GM23338 (cell line): ENCODE data around the gene WDR93. TPM values are rescaled to one million over a fixed set of nuclear protein-coding genes. Genes with fewer than 3 reads are reported as not detected.

Experiments
- ATAC-seq: fragments of 200-7000 bp; cut with Tn5 transposase; 3 replicates; pipeline ENCODE4 v1.9.1; 2020
- DNase-seq: peaks from one replicate; pipeline ENCODE4 v3.0.0-alpha.2; 2015; ENCODE audit warnings: low spot score
- H2AFZ ChIP-seq: fragments of 200-600 bp; sonication (generic); 2 replicates; pipeline ENCODE4 v1.8.0; 2016; ENCODE audit warnings: antibody characterized with exemption, mild to moderate bottlenecking, moderate library complexity
- H3F3A ChIP-seq: fragments of 200-600 bp; sonication (generic); replicated peaks from 2 replicates; pipeline ENCODE4 v1.8.0; 2017; ENCODE audit warnings: antibody characterized with exemption, mixed run types, low read depth
- H3K27ac ChIP-seq: fragments of 200-600 bp; sonication (generic); 2 replicates; pipeline ENCODE4 v1.6.1; 2016; ENCODE audit warnings: low read depth
- H3K27me3 ChIP-seq: fragments of 200-600 bp; sonication (generic); 2 replicates; pipeline ENCODE4 v1.8.0; 2016; ENCODE audit warnings: mild to moderate bottlenecking, mixed run types, moderate library complexity; ENCODE audit not compliant: insufficient read depth
- H3K36me3 ChIP-seq: fragments of 200-600 bp; sonication (generic); 2 replicates; pipeline ENCODE4 v1.8.0; 2016; ENCODE audit warnings: mild to moderate bottlenecking; ENCODE audit not compliant: insufficient read depth
- H3K4me1 ChIP-seq: fragments of 200-600 bp; sonication (generic); 2 replicates; pipeline ENCODE4 v1.8.0; 2016; ENCODE audit warnings: mild to moderate bottlenecking, moderate library complexity; ENCODE audit not compliant: insufficient read depth
- H3K4me2 ChIP-seq: fragments of 200-600 bp; sonication (generic); 2 replicates; pipeline ENCODE4 v1.7.1; 2017; ENCODE audit warnings: mixed run types
- H3K4me3 ChIP-seq: fragments of 200-600 bp; sonication (generic); 2 replicates; pipeline ENCODE4 v1.6.1; 2016; ENCODE audit warnings: mixed run types
- H3K79me2 ChIP-seq: fragments of 200-600 bp; sonication (generic); replicated peaks from 2 replicates; pipeline ENCODE4 v1.8.0; 2017; ENCODE audit warnings: mild to moderate bottlenecking; ENCODE audit not compliant: insufficient read depth
- H3K9me2 ChIP-seq: fragments of 200-600 bp; sonication (generic); 2 replicates; pipeline ENCODE4 v1.8.0; 2017; ENCODE audit not compliant: insufficient read depth
- H4K20me1 ChIP-seq: fragments of 200-600 bp; sonication (generic); replicated peaks from 2 replicates; pipeline ENCODE4 v1.8.0; 2017; ENCODE audit warnings: mild to moderate bottlenecking; ENCODE audit not compliant: insufficient read depth
- H3K27ac Mint-ChIP-seq: 2 replicates; pipeline ENCODE4 v1.8.0; 2020; ENCODE audit warnings: inconsistent platforms, mild to moderate bottlenecking, moderate library complexity, mixed read lengths
- H3K27me3 Mint-ChIP-seq: 3 replicates; pipeline ENCODE4 v1.8.0; 2022; ENCODE audit warnings: low read depth, mild to moderate bottlenecking, moderate library complexity, mixed read lengths, inconsistent platforms; ENCODE audit not compliant: insufficient read depth, poor library complexity
- H3K36me3 Mint-ChIP-seq: 3 replicates; pipeline ENCODE4 v1.8.0; 2021; ENCODE audit warnings: low read depth, mild to moderate bottlenecking, inconsistent platforms, moderate library complexity, mixed read lengths
- H3K4me1 Mint-ChIP-seq: 3 replicates; pipeline ENCODE4 v1.8.0; 2020; ENCODE audit warnings: mild to moderate bottlenecking, inconsistent platforms, mixed read lengths
- H3K4me3 Mint-ChIP-seq: 3 replicates; pipeline ENCODE4 v1.8.0; 2021; ENCODE audit warnings: moderate library complexity, mild to moderate bottlenecking, inconsistent platforms, mixed read lengths
- H3K9me3 Mint-ChIP-seq: 3 replicates; pipeline ENCODE4 v1.8.0; 2020; ENCODE audit warnings: moderate library complexity, mild to moderate bottlenecking, inconsistent platforms, mixed read lengths
- CREB1 ChIP-seq: fragments of 250-450 bp; sonication (Bioruptor Pico); IDR thresholded peaks from 2 replicates; pipeline ENCODE4 v1.5.0; 2020; ENCODE audit warnings: low read depth, mild to moderate bottlenecking, moderate library complexity
- EZH2 ChIP-seq: fragments of 200-600 bp; sonication (generic); IDR thresholded peaks from one replicate; pipeline ENCODE4 v1.8.0; 2017; ENCODE audit warnings: antibody characterized with exemption, mild to moderate bottlenecking, low read depth; ENCODE audit not compliant: unreplicated experiment
- EZH2phosphoT487 ChIP-seq: fragments of 200-600 bp; sonication (generic); IDR thresholded peaks from one replicate; pipeline ENCODE4 v1.8.1; 2018; ENCODE audit warnings: antibody characterized with exemption; ENCODE audit not compliant: unreplicated experiment
- JUNB ChIP-seq: IDR thresholded peaks from one replicate; pipeline ENCODE4 v1.6.1; 2016; ENCODE audit warnings: antibody characterized with exemption; ENCODE audit not compliant: unreplicated experiment
- NANOG ChIP-seq: IDR thresholded peaks from 2 replicates; pipeline ENCODE4 v1.6.1; 2016; ENCODE audit warnings: antibody characterized with exemption, borderline replicate concordance
- POLR2AphosphoS5 ChIP-seq: IDR thresholded peaks from 2 replicates; pipeline ENCODE4 v1.6.1; 2016; ENCODE audit warnings: antibody characterized with exemption, low read depth
- STAT1 ChIP-seq: IDR thresholded peaks from one replicate; pipeline ENCODE4 v1.6.1; 2016; ENCODE audit warnings: antibody characterized with exemption; ENCODE audit not compliant: unreplicated experiment
- ZNF114 ChIP-seq: fragments of 250-450 bp; sonication (Bioruptor Pico); IDR thresholded peaks from 2 replicates; pipeline ENCODE4 v1.5.0; 2020; ENCODE audit warnings: mild to moderate bottlenecking, moderate library complexity
- ZNF331 ChIP-seq: fragments of 250-450 bp; sonication (Bioruptor Pico); IDR thresholded peaks from 2 replicates; pipeline ENCODE4 v1.5.0; 2020; ENCODE audit warnings: low read depth, mild to moderate bottlenecking, moderate library complexity
- polyA plus RNA-seq: library from polyadenylated mRNA; unstranded; fragments of >200 nt; fragmentation: Nextera tagmentation; extraction: Ambion mirVana; gene quantifications from 2 replicates; pipeline ENCODE4 v1.2.1, GENCODE V29; 2016
- total RNA-seq: library from RNA; depleted of rRNA; stranded (reverse); fragments of >200 nt; shearing (Covaris generic); gene quantifications from 2 replicates; pipeline ENCODE4 v1.2.3, GENCODE V29; 2014
- TF ChIP-seq, protein P1 (sequence below), 2 experiments: fragments of 200-600 bp in 1 of 2; sonication (generic) in 1 of 2; conservative IDR thresholded peaks; 2 replicates each; pipeline versions ENCODE4 v1.5.1 to v1.6.1; 2016 to 2017; ENCODE audit warnings: antibody characterized with exemption in 2 of 2, low read depth in 2 of 2, mild to moderate bottlenecking in 2 of 2, moderate library complexity in 1 of 2
- TF ChIP-seq, protein P2 (sequence below): IDR thresholded peaks from 2 replicates; pipeline ENCODE4 v1.6.1; 2016; ENCODE audit warnings: antibody characterized with exemption
- TF ChIP-seq, protein P3 (sequence below): IDR thresholded peaks from one replicate; pipeline ENCODE4 v1.6.1; 2018; ENCODE audit warnings: antibody characterized with exemption; ENCODE audit not compliant: unreplicated experiment
- TF ChIP-seq, protein P4 (sequence below): fragments of 250-450 bp; sonication (Bioruptor Pico); IDR thresholded peaks from 2 replicates; pipeline ENCODE4 v1.5.0; 2020; ENCODE audit warnings: mild to moderate bottlenecking, moderate library complexity

WDR93 gene
- total and polyA plus RNA-seq, 2 experiments from 2014 or later, result 0.14 TPM; not detected in 1

DNA sequence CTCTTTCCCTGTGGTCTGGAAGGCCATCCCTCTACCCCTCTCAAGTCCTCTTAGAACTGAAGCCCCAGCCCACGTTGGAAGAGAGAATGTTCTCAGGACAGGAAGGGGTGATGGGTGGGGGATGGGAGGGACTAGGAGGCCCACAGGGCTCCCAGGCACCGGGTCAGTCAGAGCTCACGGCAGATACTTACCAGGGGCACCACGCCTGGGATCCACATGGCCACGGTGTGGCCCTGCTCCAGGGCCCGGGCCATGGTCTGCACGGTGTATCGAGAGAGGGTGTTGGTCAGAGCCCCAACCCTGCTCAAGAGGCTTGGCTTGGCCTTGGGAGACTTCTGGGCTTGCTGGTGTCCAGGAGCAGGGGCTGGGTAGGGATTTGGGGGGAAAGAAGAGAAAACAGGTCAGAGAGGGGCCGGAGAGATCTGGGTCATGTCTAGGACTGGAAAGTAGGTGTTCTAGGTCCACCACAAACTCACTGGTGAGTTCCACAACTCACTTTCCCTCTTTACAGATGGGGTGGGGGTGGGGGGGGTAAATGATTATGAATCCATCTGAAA lies 21.2 kb upstream of the WDR93 start:
- Mint-ChIP-seq H3K4me1 (peaks cover 20% of the 10 kb centered on the region), H3K4me3 (no peak overlapping the region), H3K27ac (no peak overlapping the region), H3K27me3 (peaks cover 17% of the 10 kb centered on the region), H3K36me3 (no peaks in the 10 kb centered on the region), H3K9me3 (no peaks in the 10 kb centered on the region)
- Histone ChIP-seq H3K27me3 (peaks cover 17% of the 10 kb centered on the region), H3K9me2 (no peaks in the 10 kb centered on the region), H4K20me1 (no peaks in the 10 kb centered on the region), H2AFZ (no peak overlapping the region), H3F3A (no peaks in the 10 kb centered on the region), H3K27ac (no peak overlapping the region), H3K36me3 (no peaks in the 10 kb centered on the region), H3K4me1 (peaks cover 16% of the 10 kb centered on the region), H3K4me3 (no peak overlapping the region), H3K79me2 (no peaks in the 10 kb centered on the region), H3K4me2 (no peak overlapping the region)
- TF ChIP-seq, protein P1, sequence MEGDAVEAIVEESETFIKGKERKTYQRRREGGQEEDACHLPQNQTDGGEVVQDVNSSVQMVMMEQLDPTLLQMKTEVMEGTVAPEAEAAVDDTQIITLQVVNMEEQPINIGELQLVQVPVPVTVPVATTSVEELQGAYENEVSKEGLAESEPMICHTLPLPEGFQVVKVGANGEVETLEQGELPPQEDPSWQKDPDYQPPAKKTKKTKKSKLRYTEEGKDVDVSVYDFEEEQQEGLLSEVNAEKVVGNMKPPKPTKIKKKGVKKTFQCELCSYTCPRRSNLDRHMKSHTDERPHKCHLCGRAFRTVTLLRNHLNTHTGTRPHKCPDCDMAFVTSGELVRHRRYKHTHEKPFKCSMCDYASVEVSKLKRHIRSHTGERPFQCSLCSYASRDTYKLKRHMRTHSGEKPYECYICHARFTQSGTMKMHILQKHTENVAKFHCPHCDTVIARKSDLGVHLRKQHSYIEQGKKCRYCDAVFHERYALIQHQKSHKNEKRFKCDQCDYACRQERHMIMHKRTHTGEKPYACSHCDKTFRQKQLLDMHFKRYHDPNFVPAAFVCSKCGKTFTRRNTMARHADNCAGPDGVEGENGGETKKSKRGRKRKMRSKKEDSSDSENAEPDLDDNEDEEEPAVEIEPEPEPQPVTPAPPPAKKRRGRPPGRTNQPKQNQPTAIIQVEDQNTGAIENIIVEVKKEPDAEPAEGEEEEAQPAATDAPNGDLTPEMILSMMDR (conservative IDR thresholded peaks at IDR 0.05; ENCODE audit: low read depth in 2 of 2), result no peak
- TF ChIP-seq NANOG (no peak), EZH2phosphoT487 (no peak), POLR2AphosphoS5 (no peak), JUNB (no peak), ZNF114 (CRISPR knock-in tag) (no peak), CREB1 (CRISPR knock-in tag) (no peak), EZH2 (no peak), STAT1 (no peak), ZNF331 (CRISPR knock-in tag) (no peak)
- TF ChIP-seq, protein P2, sequence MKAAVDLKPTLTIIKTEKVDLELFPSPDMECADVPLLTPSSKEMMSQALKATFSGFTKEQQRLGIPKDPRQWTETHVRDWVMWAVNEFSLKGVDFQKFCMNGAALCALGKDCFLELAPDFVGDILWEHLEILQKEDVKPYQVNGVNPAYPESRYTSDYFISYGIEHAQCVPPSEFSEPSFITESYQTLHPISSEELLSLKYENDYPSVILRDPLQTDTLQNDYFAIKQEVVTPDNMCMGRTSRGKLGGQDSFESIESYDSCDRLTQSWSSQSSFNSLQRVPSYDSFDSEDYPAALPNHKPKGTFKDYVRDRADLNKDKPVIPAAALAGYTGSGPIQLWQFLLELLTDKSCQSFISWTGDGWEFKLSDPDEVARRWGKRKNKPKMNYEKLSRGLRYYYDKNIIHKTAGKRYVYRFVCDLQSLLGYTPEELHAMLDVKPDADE, result no peak
- TF ChIP-seq, protein P3, sequence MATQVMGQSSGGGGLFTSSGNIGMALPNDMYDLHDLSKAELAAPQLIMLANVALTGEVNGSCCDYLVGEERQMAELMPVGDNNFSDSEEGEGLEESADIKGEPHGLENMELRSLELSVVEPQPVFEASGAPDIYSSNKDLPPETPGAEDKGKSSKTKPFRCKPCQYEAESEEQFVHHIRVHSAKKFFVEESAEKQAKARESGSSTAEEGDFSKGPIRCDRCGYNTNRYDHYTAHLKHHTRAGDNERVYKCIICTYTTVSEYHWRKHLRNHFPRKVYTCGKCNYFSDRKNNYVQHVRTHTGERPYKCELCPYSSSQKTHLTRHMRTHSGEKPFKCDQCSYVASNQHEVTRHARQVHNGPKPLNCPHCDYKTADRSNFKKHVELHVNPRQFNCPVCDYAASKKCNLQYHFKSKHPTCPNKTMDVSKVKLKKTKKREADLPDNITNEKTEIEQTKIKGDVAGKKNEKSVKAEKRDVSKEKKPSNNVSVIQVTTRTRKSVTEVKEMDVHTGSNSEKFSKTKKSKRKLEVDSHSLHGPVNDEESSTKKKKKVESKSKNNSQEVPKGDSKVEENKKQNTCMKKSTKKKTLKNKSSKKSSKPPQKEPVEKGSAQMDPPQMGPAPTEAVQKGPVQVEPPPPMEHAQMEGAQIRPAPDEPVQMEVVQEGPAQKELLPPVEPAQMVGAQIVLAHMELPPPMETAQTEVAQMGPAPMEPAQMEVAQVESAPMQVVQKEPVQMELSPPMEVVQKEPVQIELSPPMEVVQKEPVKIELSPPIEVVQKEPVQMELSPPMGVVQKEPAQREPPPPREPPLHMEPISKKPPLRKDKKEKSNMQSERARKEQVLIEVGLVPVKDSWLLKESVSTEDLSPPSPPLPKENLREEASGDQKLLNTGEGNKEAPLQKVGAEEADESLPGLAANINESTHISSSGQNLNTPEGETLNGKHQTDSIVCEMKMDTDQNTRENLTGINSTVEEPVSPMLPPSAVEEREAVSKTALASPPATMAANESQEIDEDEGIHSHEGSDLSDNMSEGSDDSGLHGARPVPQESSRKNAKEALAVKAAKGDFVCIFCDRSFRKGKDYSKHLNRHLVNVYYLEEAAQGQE, result no peak
- TF ChIP-seq, protein P4, sequence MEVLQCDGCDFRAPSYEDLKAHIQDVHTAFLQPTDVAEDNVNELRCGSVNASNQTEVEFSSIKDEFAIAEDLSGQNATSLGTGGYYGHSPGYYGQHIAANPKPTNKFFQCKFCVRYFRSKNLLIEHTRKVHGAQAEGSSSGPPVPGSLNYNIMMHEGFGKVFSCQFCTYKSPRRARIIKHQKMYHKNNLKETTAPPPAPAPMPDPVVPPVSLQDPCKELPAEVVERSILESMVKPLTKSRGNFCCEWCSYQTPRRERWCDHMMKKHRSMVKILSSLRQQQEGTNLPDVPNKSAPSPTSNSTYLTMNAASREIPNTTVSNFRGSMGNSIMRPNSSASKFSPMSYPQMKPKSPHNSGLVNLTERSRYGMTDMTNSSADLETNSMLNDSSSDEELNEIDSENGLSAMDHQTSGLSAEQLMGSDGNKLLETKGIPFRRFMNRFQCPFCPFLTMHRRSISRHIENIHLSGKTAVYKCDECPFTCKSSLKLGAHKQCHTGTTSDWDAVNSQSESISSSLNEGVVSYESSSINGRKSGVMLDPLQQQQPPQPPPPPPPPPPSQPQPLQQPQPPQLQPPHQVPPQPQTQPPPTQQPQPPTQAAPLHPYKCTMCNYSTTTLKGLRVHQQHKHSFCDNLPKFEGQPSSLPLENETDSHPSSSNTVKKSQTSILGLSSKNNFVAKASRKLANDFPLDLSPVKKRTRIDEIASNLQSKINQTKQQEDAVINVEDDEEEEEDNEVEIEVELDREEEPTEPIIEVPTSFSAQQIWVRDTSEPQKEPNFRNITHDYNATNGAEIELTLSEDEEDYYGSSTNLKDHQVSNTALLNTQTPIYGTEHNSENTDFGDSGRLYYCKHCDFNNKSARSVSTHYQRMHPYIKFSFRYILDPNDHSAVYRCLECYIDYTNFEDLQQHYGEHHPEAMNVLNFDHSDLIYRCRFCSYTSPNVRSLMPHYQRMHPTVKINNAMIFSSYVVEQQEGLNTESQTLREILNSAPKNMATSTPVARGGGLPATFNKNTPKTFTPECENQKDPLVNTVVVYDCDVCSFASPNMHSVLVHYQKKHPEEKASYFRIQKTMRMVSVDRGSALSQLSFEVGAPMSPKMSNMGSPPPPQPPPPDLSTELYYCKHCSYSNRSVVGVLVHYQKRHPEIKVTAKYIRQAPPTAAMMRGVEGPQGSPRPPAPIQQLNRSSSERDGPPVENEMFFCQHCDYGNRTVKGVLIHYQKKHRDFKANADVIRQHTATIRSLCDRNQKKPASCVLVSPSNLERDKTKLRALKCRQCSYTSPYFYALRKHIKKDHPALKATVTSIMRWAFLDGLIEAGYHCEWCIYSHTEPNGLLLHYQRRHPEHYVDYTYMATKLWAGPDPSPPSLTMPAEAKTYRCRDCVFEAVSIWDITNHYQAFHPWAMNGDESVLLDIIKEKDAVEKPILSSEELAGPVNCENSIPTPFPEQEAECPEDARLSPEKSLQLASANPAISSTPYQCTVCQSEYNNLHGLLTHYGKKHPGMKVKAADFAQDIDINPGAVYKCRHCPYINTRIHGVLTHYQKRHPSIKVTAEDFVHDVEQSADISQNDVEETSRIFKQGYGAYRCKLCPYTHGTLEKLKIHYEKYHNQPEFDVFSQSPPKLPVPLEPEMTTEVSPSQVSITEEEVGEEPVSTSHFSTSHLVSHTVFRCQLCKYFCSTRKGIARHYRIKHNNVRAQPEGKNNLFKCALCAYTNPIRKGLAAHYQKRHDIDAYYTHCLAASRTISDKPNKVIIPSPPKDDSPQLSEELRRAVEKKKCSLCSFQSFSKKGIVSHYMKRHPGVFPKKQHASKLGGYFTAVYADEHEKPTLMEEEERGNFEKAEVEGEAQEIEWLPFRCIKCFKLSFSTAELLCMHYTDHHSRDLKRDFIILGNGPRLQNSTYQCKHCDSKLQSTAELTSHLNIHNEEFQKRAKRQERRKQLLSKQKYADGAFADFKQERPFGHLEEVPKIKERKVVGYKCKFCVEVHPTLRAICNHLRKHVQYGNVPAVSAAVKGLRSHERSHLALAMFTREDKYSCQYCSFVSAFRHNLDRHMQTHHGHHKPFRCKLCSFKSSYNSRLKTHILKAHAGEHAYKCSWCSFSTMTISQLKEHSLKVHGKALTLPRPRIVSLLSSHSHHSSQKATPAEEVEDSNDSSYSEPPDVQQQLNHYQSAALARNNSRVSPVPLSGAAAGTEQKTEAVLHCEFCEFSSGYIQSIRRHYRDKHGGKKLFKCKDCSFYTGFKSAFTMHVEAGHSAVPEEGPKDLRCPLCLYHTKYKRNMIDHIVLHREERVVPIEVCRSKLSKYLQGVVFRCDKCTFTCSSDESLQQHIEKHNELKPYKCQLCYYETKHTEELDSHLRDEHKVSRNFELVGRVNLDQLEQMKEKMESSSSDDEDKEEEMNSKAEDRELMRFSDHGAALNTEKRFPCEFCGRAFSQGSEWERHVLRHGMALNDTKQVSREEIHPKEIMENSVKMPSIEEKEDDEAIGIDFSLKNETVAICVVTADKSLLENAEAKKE, result no peak
- ATAC-seq, result no peak
- DNase-seq, result no peak
